Measurements from ENCODE around the gene RAB20. TPM values are rescaled to one million over a fixed set of nuclear protein-coding genes. Genes with fewer than 3 reads are reported as not detected.

The RAB20 gene
- total and polyA plus RNA-seq, 2 of the 8 experiments (the other 6 are each of a cell fraction or from before 2014, with no cell fraction given): 14.8 to 27.9 TPM

GRCh38 chr13:110536006-110536693 is 25.4 kb downstream of the RAB20 start:
- Histone ChIP-seq H2BK120ac (replicated peaks; ENCODE audit: low read depth, low read length) (no peak overlapping the region), H3K56ac (replicated peaks; ENCODE audit: insufficient read length, low read depth, low read length) (no peak overlapping the region), H3K4me2 (ENCODE audit: insufficient read depth in 1 of 2, low read depth in 2 of 2, low read length in 2 of 2) (no peak overlapping the region), H3K79me1 (ENCODE audit: low read depth, low read length) (0 out of 2 replicates have a peak, but pooled peaks cover 5% of the 10 kb centered on the region), H3K79me2 (ENCODE audit: control insufficient read depth in 1 of 2, insufficient read depth in 2 of 2, low read length in 2 of 2) (peaks cover 0 to 10% of the 10 kb centered on the region in 2 experiments; a peak in 1 of 4 replicates), H3K4ac (replicated peaks; ENCODE audit: insufficient read length, low read depth, low read length) (no peak overlapping the region), H2BK5ac (ENCODE audit: low read depth, low read length) (no peak overlapping the region), H2AFZ (ENCODE audit: low read length) (no peak overlapping the region), H4K20me1 (replicated peaks in 1 of 2; ENCODE audit: control insufficient read depth in 1 of 2, insufficient read depth in 2 of 2, low read length in 2 of 2) (peaks cover 0 to 4% of the 10 kb centered on the region in 2 experiments), H3K23me2 (ENCODE audit: low read depth, low read length) (no peaks in the 10 kb centered on the region), H2BK15ac (ENCODE audit: low read length) (no peak overlapping the region), H3K9me3 (ENCODE audit: insufficient read depth in 2 of 2, low read depth in 1 of 2, low read length in 1 of 2) (no peaks in the 10 kb centered on the region), H3K14ac (ENCODE audit: insufficient read length) (no peak overlapping the region), H3K9ac (replicated peaks in 1 of 4; ENCODE audit: extremely low read depth in 1 of 4, low read depth in 3 of 4, low read length in 3 of 4) (no peak overlapping the region), H2AK5ac (ENCODE audit: low read depth, low read length) (no peak overlapping the region; the same call in 1 of the 2 replicates), H4K8ac (ENCODE audit: extremely low read depth, insufficient read depth, low read length) (peak overlapping the region; percentile 14; the same call in 1 of the 2 replicates), H4K91ac (replicated peaks; ENCODE audit: insufficient read length, low read length) (no peak overlapping the region), H2BK12ac (ENCODE audit: low read depth, low read length) (no peak overlapping the region), H3K36me3 (ENCODE audit: control insufficient read depth in 2 of 4, insufficient read depth in 4 of 4, low read length in 3 of 4) (no peaks in the 10 kb centered on the region), H3K4me3 (ENCODE audit: extremely low read depth in 1 of 4, insufficient read depth in 2 of 4, low read depth in 3 of 4, low read length in 4 of 4) (no peak overlapping the region), H4K5ac (ENCODE audit: insufficient read length, low read depth, low read length) (no peak overlapping the region), H3K27me3 (replicated peaks in 1 of 4; ENCODE audit: control insufficient read depth in 3 of 4, extremely low read depth in 1 of 4, insufficient read depth in 3 of 4, low read length in 3 of 4) (no peaks in the 10 kb centered on the region), H3K23ac (ENCODE audit: insufficient read length) (no peak overlapping the region), H2BK20ac (ENCODE audit: low read length) (no peak overlapping the region), H3K27ac (ENCODE audit: low read depth, low read length) (no peak overlapping the region), H3K18ac (ENCODE audit: extremely low read depth, low read length) (no peak overlapping the region), H3K4me1 (replicated peaks in 1 of 4; ENCODE audit: control insufficient read depth in 3 of 4, insufficient read depth in 4 of 4, low read length in 3 of 4) (peaks cover 0 to 8% (median 7%) of the 10 kb centered on the region in 4 experiments; a peak in 5 of 7 replicates)
- FAIRE-seq (no peak), DNase-seq (ENCODE audit: low read depth in 1 of 2, low spot score in 2 of 2) (no peak)
- ChIA-PET POLR2A (ENCODE audit: partially characterized antibody) (interaction anchor here (0.9 to 1.8 kb wide), 2 partner anchors 11 to 18 kb away, joined by 3 to 4 read pairs; no protein-coding TSS in a partner anchor), CTCF (ENCODE audit: partially characterized antibody) (interaction anchor here (0.6 to 1.3 kb wide), 5 partner anchors 12 to 109 kb away, joined by 3 to 6 read pairs (median 3); no protein-coding TSS in a partner anchor)
- no peak for TF ChIP-seq CHD1 (IDR thresholded peaks at IDR 0.05; ENCODE audit: low read depth, low read length)
- no peak for TF ChIP-seq NANOG (IDR thresholded peaks at IDR 0.05; ENCODE audit: insufficient read depth, low read depth, low read length, poor library complexity, severe bottlenecking)
- no peak for TF ChIP-seq SIX5 (IDR thresholded peaks at IDR 0.05; ENCODE audit: low read depth, low read length)
- TF ChIP-seq RXRA (IDR thresholded peaks at IDR 0.05; ENCODE audit: insufficient read depth, low read depth, low read length): no peak
- no peak for TF ChIP-seq POLR2A (IDR thresholded peaks at IDR 0.05; ENCODE audit: control extremely low read depth in 1 of 2, low read depth in 2 of 2, low read length in 2 of 2)
- TF ChIP-seq HDAC2 (IDR thresholded peaks at IDR 0.05; ENCODE audit: borderline replicate concordance in 1 of 2, low read depth in 2 of 2, low read length in 2 of 2): no peak
- TF ChIP-seq RAD21 (IDR thresholded peaks at IDR 0.05 in 1 of 2, conservative IDR thresholded peaks at IDR 0.05 in 1 of 2; ENCODE audit: low read depth in 2 of 2, low read length in 2 of 2): no peak
- WGBS, 2 experiments (ENCODE audit: extremely low coverage in 1 of 2, insufficient coverage in 1 of 2, insufficient read length in 1 of 2, insufficient replicate concordance in 2 of 2, low coverage in 1 of 2, low lambda C conversion rate in 2 of 2, missing lambda C conversion rate in 1 of 2): 95% methylated on average over 18 of the region's 18 CpGs; no CpG with 5 or more reads in 1 of the 2 experiments
